Omental fat pad (tissue), 4 donors: ENCODE results near the gene VPS35L. TPM values are rescaled to one million over a fixed set of nuclear protein-coding genes. Genes with fewer than 3 reads are reported as not detected.
"Not testable (repeated sequence)": the region's sequence is repeated elsewhere in the genome, so short reads cannot be mapped to it uniquely, and the experiment has no call there.

Experiments used
- ATAC-seq: fragments of 150-250 bp; one replicate; pipeline ENCODE4 v1.9.1; 2016; ENCODE audit warnings: mild to moderate bottlenecking, moderate library complexity; ENCODE audit not compliant: low FRiP score
- DNase-seq: peaks from one replicate; pipeline ENCODE4 v3.0.0-alpha.2; 2019; ENCODE audit warnings: low spot score
- CTCF ChIP-seq, 3 donors: fragments of 450-650 bp; IDR thresholded peaks; one replicate each; pipeline ENCODE4 v1.5.1; 2016 to 2017; ENCODE audit warnings: antibody characterized with exemption in 3 of 3, mild to moderate bottlenecking in 3 of 3, moderate library complexity in 2 of 3
- total RNA-seq, 4 donors: library from RNA; depleted of rRNA; stranded (reverse); fragments of >200 nt; gene quantifications; one replicate each; pipeline ENCODE4 v1.1.0, GENCODE V29; 2016

The VPS35L gene
- total RNA-seq, 4 donors from 2014 or later: 42.4 to 59.3 (median 43.1) TPM

GRCh38 chr16:19528666-19529065 is 26.8 kb upstream of the VPS35L start:
- TF ChIP-seq CTCF (IDR thresholded peaks at IDR 0.05): no peak
- ATAC-seq (no peak), DNase-seq (no peak)

- ATAC-seq: no peak
- no peak for DNase-seq
- no peak for TF ChIP-seq CTCF (IDR thresholded peaks at IDR 0.05)
These were observed 22.9 kb upstream of the VPS35L start for GRCh38 chr16:19532601-19533000.

GRCh38 chr16:19540241-19540970 is 15.1 kb upstream of the VPS35L start:
- ATAC-seq (no peak), DNase-seq (no peak)
- TF ChIP-seq CTCF (IDR thresholded peaks at IDR 0.05): no peak

GRCh38 chr16:19542138-19542821 is 13.2 kb upstream of the VPS35L start:
- TF ChIP-seq CTCF (IDR thresholded peaks at IDR 0.05): no peak
- ATAC-seq: no peak
- no peak for DNase-seq

- not testable (repeated sequence) for DNase-seq, ATAC-seq
These were observed 12.1 kb upstream of the VPS35L start for GRCh38 chr16:19543278-19543996.

- ATAC-seq (no peak), DNase-seq (no peak)
- no peak for TF ChIP-seq CTCF (IDR thresholded peaks at IDR 0.05)
These were observed 7.4 kb upstream of the VPS35L start for GRCh38 chr16:19548144-19548543.

GRCh38 chr16:19549673-19550072 is 5.8 kb upstream of the VPS35L start:
- ATAC-seq (no peak), DNase-seq (no peak)
- TF ChIP-seq CTCF (IDR thresholded peaks at IDR 0.05): no peak
